Gastrocnemius medialis (tissue), 4 donors: Measurements from ENCODE around the gene NR2C2. TPM values are rescaled to one million over a fixed set of nuclear protein-coding genes. Genes with fewer than 3 reads are reported as not detected.

Source experiments
- ATAC-seq, 2 donors: fragments of 150-250 bp; one replicate each; pipeline ENCODE4 v1.9.1; 2016
- DNase-seq, 2 donors: peaks; one replicate each; pipeline ENCODE4 v3.0.0-alpha.2; 2019
- H3K27ac ChIP-seq, 4 donors: fragments of 200-600 bp; sonication (generic); 1 replicate in 1 of 4; 2 replicates in 3 of 4; pipeline ENCODE4 v1.5.1; 2016 to 2018; ENCODE audit warnings: mild to moderate bottlenecking in 2 of 4, moderate library complexity in 1 of 4
- H3K27me3 ChIP-seq, 3 donors: fragments of 200-600 bp; sonication (generic) in 2 of 3; 1 replicate in 1 of 3; 2 replicates in 2 of 3; pipeline versions ENCODE4 v1.5.1 to v1.6.0; 2016 to 2019; ENCODE audit warnings: mild to moderate bottlenecking in 1 of 3, moderate library complexity in 1 of 3
- H3K36me3 ChIP-seq, 2 donors: fragments of 200-600 bp; sonication (generic) in 1 of 2; one replicate each; pipeline ENCODE4 v1.5.1; 2017 to 2018
- H3K4me1 ChIP-seq, 2 donors: fragments of 200-600 bp; sonication (generic) in 1 of 2; one replicate each; pipeline ENCODE4 v1.5.1; 2016 to 2017; ENCODE audit warnings: mild to moderate bottlenecking in 2 of 2
- H3K4me3 ChIP-seq, 4 donors: fragments of 200-600 bp; sonication (generic) in 3 of 4; 1 replicate in 1 of 4; 2 replicates in 3 of 4; pipeline ENCODE4 v1.5.1; 2016 to 2019; ENCODE audit warnings: mild to moderate bottlenecking in 2 of 4
- H3K9me3 ChIP-seq, 3 donors: fragments of 200-600 bp; sonication (generic) in 2 of 3; 1 replicate in 1 of 3; 2 replicates in 2 of 3; pipeline ENCODE4 v1.5.1; 2016 to 2019
- POLR2A ChIP-seq, 2 donors: fragments of 450-650 bp; IDR thresholded peaks; one replicate each; pipeline ENCODE4 v1.6.1; 2017; ENCODE audit warnings: antibody characterized with exemption in 2 of 2, mild to moderate bottlenecking in 2 of 2, moderate library complexity in 2 of 2
- in situ Hi-C, 4 donors: fragments of 200-750 bp; cut with MboI; loops; one replicate each; pipeline versions ENCODE4 v1.15.0 to v1.8.0; 2017; ENCODE audit warnings: low sequenced_read_pairs in 4 of 4
- intact Hi-C: fragments of 100-400 bp; cut with DNase I; formaldehyde crosslinking; loops from one replicate; pipeline ENCODE4 v1.15.1; 2023; ENCODE audit warnings: low total_unique reads
- total RNA-seq, 4 donors: library from RNA; depleted of rRNA; stranded (reverse); fragments of >200 nt; gene quantifications; one replicate each; pipeline versions ENCODE4 v1.1.0 to v1.2.3, GENCODE V29; 2016
- TF ChIP-seq, protein P1 (sequence below), 5 experiments: fragments of 450-650 bp in 3 of 5; fragments of 200-600 bp in 2 of 5; sonication (generic) in 2 of 5; IDR thresholded peaks in 4 of 5; conservative IDR thresholded peaks in 1 of 5; 1 replicate in 4 of 5; 2 replicates in 1 of 5; pipeline ENCODE4 v1.5.1; 2016 to 2019; ENCODE audit warnings: antibody characterized with exemption in 5 of 5, mild to moderate bottlenecking in 3 of 5, moderate library complexity in 3 of 5

NR2C2 gene
- total RNA-seq, 4 donors from 2014 or later, result 26.0 to 45.5 (median 33.2) TPM

DNA sequence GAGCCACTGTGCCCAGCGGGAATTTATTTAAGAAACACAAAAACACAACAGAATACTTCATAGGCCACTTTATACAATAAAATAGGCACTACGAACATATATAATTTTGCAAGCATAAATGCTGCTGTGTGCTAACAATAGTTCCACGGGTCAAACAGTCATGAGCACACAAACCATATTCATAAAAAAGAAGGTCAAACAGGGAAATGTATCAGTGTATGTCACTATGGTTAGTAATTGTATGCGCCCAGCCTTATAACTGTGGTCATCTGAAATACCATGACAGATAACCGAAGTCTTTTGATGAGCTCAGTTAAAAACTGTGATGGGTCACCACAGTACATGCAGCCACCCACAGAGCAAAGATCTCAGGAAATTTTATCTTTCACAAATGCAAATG is 38.1 kb upstream of the NR2C2 start:
- H3K27ac ChIP-seq, result no peak overlapping the region
- intact Hi-C loops (no loop called here), in situ Hi-C loops (loop anchor here in 2 of 4 donors (25.0 kb wide), 2 partner anchors 122 to 247 kb away; partner anchors contain the start of gene CCDC174 (in 1 of the 2))
- DNase-seq (no peak), ATAC-seq (no peak)
- no peak overlapping the region for H3K4me3 ChIP-seq
- H3K27me3 ChIP-seq, result no peaks in the 10 kb centered on the region
- no peak for TF ChIP-seq POLR2A (IDR thresholded peaks at IDR 0.05)
- TF ChIP-seq, protein P1, sequence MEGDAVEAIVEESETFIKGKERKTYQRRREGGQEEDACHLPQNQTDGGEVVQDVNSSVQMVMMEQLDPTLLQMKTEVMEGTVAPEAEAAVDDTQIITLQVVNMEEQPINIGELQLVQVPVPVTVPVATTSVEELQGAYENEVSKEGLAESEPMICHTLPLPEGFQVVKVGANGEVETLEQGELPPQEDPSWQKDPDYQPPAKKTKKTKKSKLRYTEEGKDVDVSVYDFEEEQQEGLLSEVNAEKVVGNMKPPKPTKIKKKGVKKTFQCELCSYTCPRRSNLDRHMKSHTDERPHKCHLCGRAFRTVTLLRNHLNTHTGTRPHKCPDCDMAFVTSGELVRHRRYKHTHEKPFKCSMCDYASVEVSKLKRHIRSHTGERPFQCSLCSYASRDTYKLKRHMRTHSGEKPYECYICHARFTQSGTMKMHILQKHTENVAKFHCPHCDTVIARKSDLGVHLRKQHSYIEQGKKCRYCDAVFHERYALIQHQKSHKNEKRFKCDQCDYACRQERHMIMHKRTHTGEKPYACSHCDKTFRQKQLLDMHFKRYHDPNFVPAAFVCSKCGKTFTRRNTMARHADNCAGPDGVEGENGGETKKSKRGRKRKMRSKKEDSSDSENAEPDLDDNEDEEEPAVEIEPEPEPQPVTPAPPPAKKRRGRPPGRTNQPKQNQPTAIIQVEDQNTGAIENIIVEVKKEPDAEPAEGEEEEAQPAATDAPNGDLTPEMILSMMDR (IDR thresholded peaks at IDR 0.05 in 4 of 5, conservative IDR thresholded peaks at IDR 0.05 in 1 of 5), result no peak
- no peaks in the 10 kb centered on the region for H3K4me1 ChIP-seq
- H3K9me3 ChIP-seq, result no peaks in the 10 kb centered on the region
- H3K36me3 ChIP-seq, result no peaks in the 10 kb centered on the region

DNA sequence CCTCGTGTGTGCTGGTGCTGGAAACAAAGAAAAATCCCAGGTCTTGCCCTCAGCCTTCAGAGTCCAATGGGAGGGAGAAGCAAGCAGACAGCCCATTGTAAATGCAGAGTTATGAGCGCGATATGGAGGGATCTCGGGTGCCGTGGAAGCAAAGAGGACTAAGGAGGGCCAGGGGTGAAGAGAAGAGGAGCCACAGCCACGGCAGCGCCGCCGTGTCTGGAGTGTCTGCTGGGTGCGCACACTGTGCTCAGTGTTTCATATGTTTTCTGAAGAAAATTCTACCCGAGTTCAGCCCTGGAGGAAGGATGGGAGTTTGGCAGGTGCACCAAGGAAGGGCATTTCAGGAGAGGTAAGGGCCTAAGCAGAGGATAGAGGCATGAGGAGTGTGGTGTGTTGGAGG is 35.7 kb upstream of the NR2C2 start:
- intact Hi-C loops (no loop called here), in situ Hi-C loops (loop anchor here in 2 of 4 donors (25.0 kb wide), 2 partner anchors 124 to 249 kb away; partner anchors contain the start of gene CCDC174 (in 1 of the 2))
- DNase-seq (no peak), ATAC-seq (no peak)
- Histone ChIP-seq H3K36me3 (no peaks in the 10 kb centered on the region), H3K9me3 (no peaks in the 10 kb centered on the region), H3K4me1 (no peaks in the 10 kb centered on the region), H3K27ac (no peak overlapping the region), H3K27me3 (no peaks in the 10 kb centered on the region), H3K4me3 (no peak overlapping the region)
- TF ChIP-seq POLR2A (IDR thresholded peaks at IDR 0.05), result no peak
- TF ChIP-seq, protein P1 (IDR thresholded peaks at IDR 0.05 in 4 of 5, conservative IDR thresholded peaks at IDR 0.05 in 1 of 5), result no peak

DNA sequence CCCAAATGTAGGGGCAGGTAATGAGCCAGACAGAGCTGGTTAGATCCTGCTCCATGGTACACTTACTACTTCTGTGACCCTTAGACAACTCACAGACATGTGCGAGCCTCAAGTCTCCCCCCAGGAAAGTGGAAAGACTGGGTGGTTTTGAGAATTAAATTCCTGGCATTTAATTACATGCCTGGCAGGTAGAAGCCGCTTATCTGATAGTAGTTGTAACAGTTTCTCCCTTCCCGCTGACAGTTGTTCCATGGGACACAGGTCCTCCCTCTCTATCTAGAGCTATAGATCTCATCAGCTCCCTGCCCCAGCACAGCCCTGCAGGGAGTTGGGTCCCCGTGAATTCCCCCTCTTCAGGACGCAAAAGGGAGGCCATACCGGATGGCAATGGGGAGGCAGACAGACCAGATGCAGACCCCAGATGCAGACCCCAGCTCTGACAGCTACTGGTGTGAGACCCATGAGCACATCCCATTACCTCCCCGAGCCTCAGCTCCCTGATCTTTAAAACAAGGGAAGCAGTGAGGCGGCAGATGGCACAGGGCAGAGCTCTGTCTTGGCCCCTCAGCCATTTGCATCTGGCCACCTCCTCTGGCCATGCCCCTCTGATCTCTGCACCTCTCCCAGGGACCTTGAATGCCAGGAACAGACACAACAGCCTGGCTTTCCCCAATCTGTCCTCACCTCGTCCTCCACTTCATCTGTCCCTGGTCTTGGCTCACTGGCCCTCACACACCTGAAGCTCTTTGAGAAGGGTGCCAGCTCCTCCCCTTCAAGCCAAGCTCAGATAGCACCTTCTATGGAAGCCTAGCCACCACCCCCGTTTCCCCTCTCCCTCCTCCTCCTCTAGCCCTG is 34.1 kb upstream of the NR2C2 start:
- ATAC-seq (no peak), DNase-seq (no peak)
- intact Hi-C loops, result no loop called here
- H3K27me3 ChIP-seq, result no peaks in the 10 kb centered on the region
- TF ChIP-seq, protein P1 (IDR thresholded peaks at IDR 0.05 in 4 of 5, conservative IDR thresholded peaks at IDR 0.05 in 1 of 5), result no peak
- TF ChIP-seq POLR2A (IDR thresholded peaks at IDR 0.05), result no peak
- no peaks in the 10 kb centered on the region for H3K9me3 ChIP-seq
- no peak overlapping the region for H3K27ac ChIP-seq
- no peak overlapping the region for H3K4me3 ChIP-seq
- in situ Hi-C loops, result loop anchor here in 2 of 4 donors (25.0 kb wide), 2 partner anchors 126 to 251 kb away; partner anchors contain the start of gene CCDC174 (in 1 of the 2)
- H3K4me1 ChIP-seq, result no peaks in the 10 kb centered on the region
- H3K36me3 ChIP-seq, result no peaks in the 10 kb centered on the region

DNA sequence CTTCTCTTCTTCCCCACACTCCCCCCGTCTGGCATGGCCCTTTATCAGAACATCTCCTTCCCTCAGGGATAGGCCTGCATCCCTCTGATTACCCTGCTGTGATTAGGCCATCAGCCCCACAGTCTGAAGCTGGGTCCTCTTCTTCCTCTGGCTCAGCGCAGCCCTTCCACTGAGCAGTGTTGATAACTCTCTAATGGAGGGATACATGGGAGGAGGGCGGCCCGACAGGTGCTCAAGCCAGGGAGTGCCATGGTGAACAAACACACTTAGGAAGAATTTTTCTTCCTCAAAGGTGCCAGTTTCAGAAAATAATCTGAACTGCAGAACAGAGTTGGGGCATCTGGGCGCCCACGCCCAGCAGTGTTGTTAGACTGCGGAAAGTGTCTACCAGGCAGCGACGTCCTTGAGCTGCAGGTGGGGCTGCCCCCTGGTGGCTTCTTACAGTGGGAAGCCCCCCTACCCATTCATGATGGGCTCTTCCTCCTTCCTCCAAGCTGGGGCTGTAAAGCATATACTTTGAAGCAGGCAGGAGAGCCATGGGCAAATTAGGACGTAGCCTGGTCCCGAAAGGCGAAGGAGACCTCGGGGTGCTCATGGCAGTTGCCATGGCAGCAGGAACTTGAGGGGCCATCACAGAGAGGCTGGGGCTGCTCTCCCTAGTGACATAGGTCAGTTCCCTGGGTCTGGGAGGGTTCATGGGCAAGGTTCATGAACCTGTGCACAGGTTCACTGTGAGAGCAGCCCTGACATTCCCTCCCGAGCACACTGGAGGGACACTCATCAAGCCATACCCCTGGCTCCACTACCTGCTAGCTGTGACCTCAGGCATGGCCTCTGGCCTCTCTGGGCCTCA is 33.2 kb upstream of the NR2C2 start:
- intact Hi-C loops, result no loop called here
- no peak overlapping the region for H3K27ac ChIP-seq
- TF ChIP-seq, protein P1 (IDR thresholded peaks at IDR 0.05 in 4 of 5, conservative IDR thresholded peaks at IDR 0.05 in 1 of 5), result no peak
- TF ChIP-seq POLR2A (IDR thresholded peaks at IDR 0.05), result no peak
- no peaks in the 10 kb centered on the region for H3K36me3 ChIP-seq
- H3K9me3 ChIP-seq, result no peaks in the 10 kb centered on the region
- H3K4me3 ChIP-seq, result no peak overlapping the region
- H3K27me3 ChIP-seq, result no peaks in the 10 kb centered on the region
- in situ Hi-C loops, result loop anchor here in 2 of 4 donors (25.0 kb wide), 2 partner anchors 127 to 252 kb away; partner anchors contain the start of gene CCDC174 (in 1 of the 2)
- DNase-seq (no peak), ATAC-seq (no peak)
- H3K4me1 ChIP-seq, result no peaks in the 10 kb centered on the region
